ENCODE measurements around the gene MED27.
A peak's percentile ranks its signal among the peaks of the same experiment; 100 is the strongest.

Gene MED27

GRCh38 chr9:131977109-131977838 lies 102.4 kb downstream of the MED27 start:
- Histone ChIP-seq H3K36me3 (no peaks in the 10 kb centered on the region), H3K4me3 (ENCODE audit: low read depth in 1 of 2, low read length in 1 of 2) (peak overlapping the region; percentile 5 to 8), H3K27ac (peak overlapping the region; percentile 79), H3K27me3 (no peaks in the 10 kb centered on the region), H3K9me3 (no peaks in the 10 kb centered on the region), H3K4me1 (ENCODE audit: control insufficient read depth in 1 of 2, insufficient read depth in 1 of 2, low read depth in 1 of 2, low read length in 1 of 2) (peaks cover 29 to 43% of the 10 kb centered on the region in 2 experiments)
- TF ChIP-seq, protein P1, sequence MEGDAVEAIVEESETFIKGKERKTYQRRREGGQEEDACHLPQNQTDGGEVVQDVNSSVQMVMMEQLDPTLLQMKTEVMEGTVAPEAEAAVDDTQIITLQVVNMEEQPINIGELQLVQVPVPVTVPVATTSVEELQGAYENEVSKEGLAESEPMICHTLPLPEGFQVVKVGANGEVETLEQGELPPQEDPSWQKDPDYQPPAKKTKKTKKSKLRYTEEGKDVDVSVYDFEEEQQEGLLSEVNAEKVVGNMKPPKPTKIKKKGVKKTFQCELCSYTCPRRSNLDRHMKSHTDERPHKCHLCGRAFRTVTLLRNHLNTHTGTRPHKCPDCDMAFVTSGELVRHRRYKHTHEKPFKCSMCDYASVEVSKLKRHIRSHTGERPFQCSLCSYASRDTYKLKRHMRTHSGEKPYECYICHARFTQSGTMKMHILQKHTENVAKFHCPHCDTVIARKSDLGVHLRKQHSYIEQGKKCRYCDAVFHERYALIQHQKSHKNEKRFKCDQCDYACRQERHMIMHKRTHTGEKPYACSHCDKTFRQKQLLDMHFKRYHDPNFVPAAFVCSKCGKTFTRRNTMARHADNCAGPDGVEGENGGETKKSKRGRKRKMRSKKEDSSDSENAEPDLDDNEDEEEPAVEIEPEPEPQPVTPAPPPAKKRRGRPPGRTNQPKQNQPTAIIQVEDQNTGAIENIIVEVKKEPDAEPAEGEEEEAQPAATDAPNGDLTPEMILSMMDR (IDR thresholded peaks at IDR 0.05): no peak

DNA sequence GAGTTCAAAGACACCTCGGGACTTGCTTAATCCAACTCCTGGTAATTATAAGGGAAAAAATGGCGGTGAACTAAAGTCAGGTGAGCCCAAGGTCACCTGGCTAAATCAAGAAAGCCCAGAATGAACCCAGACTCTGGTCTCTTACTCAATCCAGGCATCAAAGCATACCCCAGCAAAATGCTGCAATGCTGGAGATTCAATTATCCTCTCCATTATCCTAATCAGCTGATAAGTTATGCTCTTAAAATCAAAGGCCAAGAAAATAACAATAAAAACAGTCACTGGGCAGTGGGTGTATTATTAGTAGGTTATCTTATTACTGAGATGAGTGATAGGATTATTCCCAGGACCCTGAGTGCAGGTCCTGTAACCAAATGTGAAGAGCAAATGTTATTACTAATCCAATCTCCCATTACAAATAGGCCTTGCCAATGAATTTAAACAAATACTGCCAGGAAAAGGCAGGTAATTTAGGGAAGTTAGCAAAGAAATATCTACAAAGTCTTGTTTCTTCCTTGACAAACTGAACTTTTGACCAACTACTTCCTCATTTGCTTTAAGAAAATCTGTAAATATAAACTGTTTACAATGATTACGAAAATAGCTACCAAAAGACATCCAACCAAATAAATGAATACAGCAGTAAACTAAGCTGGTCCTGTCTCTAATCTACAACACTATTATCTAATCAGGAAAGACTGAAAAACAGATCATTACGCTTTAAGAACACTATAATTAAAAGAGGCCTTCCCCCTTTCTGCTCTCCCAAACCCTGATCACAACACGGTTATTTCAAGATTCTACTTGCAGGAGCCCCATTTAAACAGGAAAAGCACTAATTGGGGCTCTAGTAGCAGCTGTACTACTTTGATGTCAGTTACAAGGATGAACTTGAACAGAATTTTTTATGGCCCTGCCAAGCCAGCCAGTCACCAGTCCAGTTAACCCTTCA lies 103.2 kb downstream of the MED27 start:
- Histone ChIP-seq H3K27me3 (no peaks in the 10 kb centered on the region), H3K4me1 (ENCODE audit: control insufficient read depth in 1 of 2, insufficient read depth in 1 of 2, low read depth in 1 of 2, low read length in 1 of 2) (peaks cover 29 to 43% of the 10 kb centered on the region in 2 experiments), H3K4me3 (ENCODE audit: low read depth in 1 of 2, low read length in 1 of 2) (peak overlapping the region; percentile 5 to 8), H3K36me3 (no peaks in the 10 kb centered on the region), H3K27ac (peak overlapping the region; percentile 79), H3K9me3 (no peaks in the 10 kb centered on the region)
- TF ChIP-seq, protein P1 (IDR thresholded peaks at IDR 0.05): no peak

- Histone ChIP-seq H3K9me3 (no peaks in the 10 kb centered on the region), H3K4me3 (ENCODE audit: low read depth in 1 of 2, low read length in 1 of 2) (no peak overlapping the region), H3K27ac (no peak overlapping the region), H3K4me1 (ENCODE audit: control insufficient read depth in 1 of 2, insufficient read depth in 1 of 2, low read depth in 1 of 2, low read length in 1 of 2) (peaks cover 29 to 34% of the 10 kb centered on the region in 2 experiments), H3K27me3 (no peaks in the 10 kb centered on the region), H3K36me3 (no peaks in the 10 kb centered on the region)
- TF ChIP-seq, protein P1 (IDR thresholded peaks at IDR 0.05): no peak
Observed at GRCh38 chr9:131972889-131973288, 106.8 kb downstream of the MED27 start.

DNA sequence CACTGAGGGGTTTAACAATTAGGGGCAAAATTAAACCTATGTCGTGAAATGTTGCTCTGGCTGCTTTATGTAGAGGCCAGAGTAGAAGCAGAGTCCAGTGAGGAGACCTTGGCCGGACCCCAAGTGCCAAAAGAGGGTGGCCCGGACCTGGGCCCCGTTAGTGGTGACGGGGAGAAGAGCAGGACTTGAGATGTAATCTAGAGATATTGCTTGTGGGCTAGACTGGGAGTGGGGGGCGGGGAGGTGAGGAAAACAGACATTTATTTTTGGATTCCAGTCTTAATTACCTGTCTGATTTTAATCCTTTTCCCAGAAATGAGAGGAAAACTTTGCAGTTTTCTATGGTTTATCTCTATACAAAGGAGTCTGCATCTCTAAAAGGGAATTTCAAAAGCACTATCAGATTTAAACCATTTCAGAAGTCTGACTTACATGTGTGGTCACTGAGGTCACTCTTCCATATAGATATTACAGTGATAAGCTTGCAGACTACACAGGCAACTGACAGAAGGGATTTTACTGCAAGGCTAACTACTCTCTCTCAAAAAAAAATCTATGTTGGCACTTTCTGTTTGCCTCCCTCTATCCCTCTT lies 108.1 kb downstream of the MED27 start:
- H3K9me3 ChIP-seq: no peaks in the 10 kb centered on the region
- TF ChIP-seq, protein P1 (IDR thresholded peaks at IDR 0.05): no peak
- H3K4me3 ChIP-seq (ENCODE audit: low read depth in 1 of 2, low read length in 1 of 2): no peak overlapping the region
- H3K36me3 ChIP-seq: no peaks in the 10 kb centered on the region
- H3K27me3 ChIP-seq: no peaks in the 10 kb centered on the region
- peaks cover 16 to 21% of the 10 kb centered on the region in 2 experiments for H3K4me1 ChIP-seq (ENCODE audit: control insufficient read depth in 1 of 2, insufficient read depth in 1 of 2, low read depth in 1 of 2, low read length in 1 of 2)
- no peak overlapping the region for H3K27ac ChIP-seq

DNA sequence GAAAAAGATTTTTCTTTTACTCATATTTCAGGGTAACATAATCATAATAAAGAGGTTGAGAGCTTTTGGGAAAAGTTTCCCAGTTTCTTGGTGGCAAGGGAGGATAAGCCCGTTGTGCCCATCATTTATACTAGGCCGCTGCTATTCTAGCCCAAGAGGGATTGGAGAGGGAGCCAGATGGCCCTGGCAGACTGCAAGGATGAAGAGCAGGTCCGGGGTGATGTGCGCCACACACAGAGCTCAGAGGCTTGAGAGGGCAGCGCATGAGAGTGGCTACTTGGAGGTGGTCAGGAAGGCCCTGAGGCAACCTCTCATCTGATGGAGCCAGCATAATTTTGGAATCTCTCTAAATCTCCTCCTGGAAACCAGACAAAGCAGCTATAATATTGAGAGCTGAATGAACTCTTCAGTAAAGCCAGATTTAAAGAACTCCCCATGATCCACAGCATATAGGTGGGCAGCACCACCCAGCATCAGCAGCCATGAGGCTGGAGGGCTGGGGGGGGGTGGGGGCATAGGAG lies 110.1 kb downstream of the MED27 start:
- Histone ChIP-seq H3K27ac (no peak overlapping the region), H3K4me1 (ENCODE audit: control insufficient read depth in 1 of 2, insufficient read depth in 1 of 2, low read depth in 1 of 2, low read length in 1 of 2) (peaks cover 0 to under 1% of the 10 kb centered on the region in 2 experiments), H3K4me3 (ENCODE audit: low read depth in 1 of 2, low read length in 1 of 2) (no peak overlapping the region), H3K9me3 (no peaks in the 10 kb centered on the region), H3K36me3 (no peaks in the 10 kb centered on the region), H3K27me3 (no peaks in the 10 kb centered on the region)
- TF ChIP-seq, protein P1 (IDR thresholded peaks at IDR 0.05): no peak
